ENCODE measurements around the gene GSTA5.
"Not testable (repeated sequence)": the region's sequence is repeated elsewhere in the genome, so short reads cannot be mapped to it uniquely, and the experiment has no call there.

Gene GSTA5

DNA sequence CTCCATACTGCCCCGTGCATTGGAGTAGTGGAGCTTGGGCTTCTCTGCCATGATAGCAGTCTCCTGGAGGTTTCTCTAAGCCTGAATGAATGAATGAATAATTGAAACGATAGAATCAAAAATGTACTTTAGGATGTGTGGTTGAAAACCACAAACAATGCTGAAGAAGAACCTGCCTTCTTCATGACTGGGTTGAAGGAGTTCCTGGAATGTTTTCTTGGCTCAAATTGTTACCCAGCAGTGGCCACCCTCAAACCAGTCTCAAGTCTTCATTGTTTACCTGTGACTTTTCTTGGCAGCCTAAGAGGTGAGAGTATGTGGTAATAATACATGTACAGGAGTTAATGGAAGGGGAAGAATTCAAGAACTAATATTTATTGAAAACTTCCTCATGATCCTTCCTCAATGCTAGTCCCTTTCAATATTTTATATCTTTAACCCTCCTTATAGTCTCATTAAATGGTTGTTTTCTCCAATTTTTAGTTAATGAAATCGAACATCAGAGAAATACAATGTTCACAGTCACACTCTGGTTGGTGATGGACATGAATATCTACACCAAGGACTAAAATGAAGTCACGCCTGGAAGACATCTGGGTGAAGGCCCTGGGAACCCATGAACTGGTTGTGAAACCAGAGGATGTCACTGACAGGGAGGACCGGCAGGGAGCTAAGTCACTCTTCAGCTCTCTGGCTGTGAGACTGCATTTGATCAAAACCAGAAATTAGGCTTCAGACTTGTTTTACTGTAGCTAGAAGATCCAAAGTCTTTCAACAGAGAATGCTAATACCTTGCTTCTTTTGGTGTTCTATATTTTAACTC is at the start of gene GSTA5:
Gene GSTA5, minus strand, starts transcription at position 51 of the 823 bp plus-strand sequence.
- DNase-seq = no peak

DNA sequence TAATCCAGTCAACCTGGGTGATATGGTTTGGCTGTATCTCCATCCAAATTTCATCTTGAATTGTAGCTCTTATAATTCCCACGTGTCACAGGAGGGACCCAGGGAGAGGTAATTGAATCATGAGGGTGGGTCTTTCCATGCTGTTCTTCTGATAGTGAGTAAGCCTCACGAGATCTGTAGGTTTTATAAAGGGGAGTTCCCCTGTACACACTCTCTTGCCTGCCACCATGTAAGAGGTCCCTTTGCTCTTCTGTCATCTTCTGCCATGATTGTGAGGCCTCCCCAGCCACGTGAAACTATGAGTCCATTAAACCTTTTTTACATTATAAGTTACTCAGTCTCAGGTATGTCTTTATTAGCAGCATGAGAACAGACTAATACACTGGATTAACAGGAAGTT is 49.4 kb upstream of the GSTA5 start:
- DNase-seq = no peak

DNA sequence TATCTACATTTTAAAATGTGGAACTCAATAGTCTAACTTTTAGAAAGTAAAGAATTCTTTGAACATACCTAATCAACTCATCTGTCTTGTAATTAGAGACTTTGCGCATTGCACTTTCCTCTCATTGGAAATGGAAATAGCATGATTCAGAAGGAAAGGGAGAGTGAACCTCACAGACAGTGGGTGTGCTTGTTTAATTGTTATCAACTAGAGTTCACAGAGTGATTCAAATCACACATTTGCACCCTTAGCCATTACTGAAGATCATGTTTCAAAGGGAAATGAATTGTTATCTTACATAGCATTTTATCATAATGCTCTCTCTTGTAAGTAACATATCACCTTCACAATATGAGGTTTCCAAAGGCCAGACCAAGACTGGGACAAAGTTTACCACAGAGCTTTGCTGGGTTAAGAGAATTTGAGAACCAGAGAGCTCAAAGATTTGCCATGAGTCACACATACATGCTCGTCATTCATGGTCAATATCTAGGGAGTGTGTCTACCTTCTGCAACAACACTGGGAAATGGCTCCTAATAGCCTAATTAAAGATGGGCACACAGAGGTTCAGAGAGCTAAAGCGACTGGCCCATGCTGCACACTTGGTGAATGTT is 47.4 kb upstream of the GSTA5 start:
- DNase-seq = no peak

DNA sequence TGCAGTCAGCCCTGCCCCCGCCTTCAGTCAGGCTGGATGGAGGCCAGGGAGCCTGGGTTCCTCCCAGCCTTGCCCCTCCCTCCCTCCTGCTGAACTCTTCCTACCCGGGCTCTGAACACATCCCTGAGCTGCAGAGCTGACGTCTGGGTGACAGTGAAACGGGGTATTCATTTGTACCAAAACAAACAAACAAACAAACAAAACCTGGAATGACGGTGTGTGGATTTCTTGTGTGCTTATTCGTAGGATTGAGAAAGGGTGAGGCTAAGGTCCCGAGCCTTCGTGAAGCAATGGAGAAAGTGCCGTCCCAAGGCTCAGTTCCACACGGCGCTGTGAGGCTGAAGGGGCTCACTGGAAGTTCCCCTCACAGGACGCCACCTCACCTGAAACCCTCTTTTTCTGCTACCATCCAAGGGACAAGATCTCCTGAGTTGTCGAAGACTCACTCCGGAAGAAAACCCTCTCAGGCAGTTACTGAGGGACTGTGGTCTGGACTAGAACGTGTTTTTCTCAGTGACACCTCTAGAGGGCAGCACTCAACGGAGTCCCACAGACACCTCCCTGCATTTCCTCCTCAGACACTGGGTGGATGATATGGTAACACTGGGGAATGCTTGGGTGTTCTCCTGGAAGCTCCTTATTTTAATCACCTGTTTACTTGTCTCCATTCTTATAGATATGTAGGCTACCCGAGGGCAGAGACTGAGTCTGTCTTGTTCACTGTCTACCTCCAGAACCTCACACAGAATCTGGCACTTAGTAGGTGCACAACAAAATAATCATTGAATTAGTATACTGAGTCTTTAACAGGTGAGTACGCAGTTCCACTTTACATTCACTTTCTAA is 41.6 kb upstream of the GSTA5 start:
- DNase-seq = peak; percentile 63

DNA sequence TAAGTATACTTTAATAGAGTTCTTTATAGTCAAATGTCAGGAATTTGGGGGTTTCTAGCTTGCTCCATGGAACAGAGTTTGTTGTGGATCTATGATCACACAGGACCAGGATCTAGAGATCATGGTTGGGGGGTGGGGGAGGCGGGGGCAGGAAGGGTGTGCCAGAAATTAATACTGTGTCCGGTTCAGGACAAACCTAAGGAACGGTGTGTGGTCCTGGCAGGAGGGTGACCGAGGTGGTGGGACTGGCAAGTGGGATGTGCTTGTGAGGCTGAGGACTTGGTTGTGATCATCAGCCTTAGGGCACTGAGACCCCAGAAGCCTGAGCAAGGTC is 41.0 kb upstream of the GSTA5 start:
- DNase-seq = no peak

DNA sequence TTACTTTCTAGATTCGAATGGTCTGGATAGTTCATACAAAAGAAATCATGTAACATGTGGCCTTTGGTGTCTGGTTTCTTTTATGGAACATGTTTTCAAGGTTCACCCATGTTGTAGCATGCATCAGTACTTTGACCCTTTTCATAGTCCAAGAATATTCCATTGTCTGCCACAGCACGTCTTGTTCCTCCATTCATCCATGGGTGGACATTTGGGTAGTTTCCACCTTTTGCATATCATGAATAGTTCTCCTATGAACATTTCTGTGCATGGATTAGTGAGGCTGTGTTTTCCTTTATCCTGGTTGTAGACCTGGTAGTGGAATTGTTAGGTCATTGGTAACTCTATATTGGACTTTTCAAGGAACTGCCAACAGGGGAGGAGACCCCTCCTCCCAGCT is 37.2 kb upstream of the GSTA5 start:
- DNase-seq = no peak

DNA sequence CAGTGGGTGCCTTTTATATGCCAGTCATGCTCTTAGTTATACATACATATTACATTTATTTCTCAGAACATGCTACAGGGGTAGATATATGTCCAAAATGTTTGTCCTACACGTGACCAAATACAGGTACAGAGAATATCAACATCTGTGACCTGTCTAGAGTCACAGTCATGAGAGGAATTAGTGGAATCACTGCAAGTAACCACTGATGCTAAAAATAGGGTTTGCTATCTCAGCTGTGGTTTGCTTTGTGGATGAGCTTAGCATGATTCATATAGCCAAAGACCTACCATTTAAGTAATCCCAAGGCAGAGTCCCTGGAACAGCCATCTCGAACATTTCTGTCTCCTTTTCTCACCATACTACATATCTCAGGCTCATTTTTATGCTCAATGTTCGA is 36.6 kb upstream of the GSTA5 start:
- no peak for DNase-seq

DNA sequence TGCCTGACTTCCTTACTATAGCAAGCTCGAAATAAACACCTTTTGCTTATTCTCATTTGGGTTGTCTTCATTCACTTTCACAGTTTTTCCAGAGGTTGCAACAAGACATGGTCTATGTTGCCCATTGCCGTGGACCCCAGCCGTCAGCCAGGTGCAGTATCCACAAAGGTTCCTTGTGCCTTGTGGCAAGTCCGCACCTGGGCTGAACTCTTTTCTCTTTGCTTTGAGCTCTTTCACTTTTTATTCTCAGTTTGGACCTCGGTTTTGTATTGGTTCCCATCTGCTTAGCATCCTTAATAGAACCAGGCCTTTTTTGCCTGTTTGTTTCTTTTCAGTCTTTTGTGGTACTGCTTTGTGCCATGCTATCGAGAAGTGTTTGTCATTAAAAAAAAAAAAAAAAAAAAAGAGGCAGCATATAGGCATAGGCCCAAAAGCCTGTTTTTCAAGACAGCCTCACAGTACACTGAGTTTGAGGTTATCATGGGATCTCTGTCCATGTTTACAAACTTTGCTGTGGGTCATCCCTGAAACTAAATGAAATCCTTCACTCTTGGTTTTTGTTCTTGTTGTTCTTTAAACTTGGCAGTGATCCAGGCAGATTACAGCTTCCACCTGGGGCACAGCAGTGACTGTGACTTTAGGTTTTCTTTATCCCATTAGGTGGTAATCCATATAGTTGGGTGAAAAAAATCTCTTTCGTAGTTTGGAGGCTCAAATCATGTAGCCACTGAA is 35.6 kb upstream of the GSTA5 start:
- no peak for DNase-seq

DNA sequence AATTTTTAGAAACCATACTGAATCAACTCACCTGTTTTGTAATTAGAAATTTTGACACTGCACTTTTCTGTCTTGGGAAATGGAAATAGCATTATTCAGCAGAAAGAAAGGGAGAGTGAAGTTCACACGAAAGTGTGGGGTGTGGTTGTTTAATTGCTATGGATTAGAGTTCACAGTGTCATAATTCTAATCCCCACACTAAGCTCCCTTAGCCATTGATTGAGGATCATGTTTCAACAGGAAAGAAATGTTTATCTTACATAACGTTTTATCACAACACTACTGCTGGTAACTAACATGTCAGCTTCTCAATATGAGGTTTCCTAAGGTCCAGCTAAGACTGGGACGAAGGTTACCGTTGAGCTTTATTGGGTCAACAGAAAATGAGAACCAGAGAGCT is 31.4 kb upstream of the GSTA5 start:
- DNase-seq = no peak

DNA sequence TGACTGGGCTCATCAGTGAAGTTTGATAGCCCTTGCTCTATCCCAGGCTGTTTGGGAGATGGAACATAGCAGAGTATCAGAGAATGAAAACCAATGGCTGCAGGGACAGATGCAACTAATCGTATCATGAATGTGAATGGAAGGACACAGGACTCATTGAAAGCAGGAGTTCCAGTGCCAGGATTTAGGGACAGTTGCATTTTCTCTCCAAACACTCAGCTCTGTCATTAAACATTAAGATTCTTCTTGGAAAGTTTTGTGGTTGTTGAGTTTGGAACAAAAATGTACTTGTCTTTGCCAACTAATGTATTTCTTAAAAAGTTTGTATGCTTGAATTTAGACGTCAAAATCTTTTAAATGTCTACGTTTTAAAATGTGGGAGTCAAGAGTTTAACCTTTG is 31.0 kb upstream of the GSTA5 start:
- no peak for DNase-seq

DNA sequence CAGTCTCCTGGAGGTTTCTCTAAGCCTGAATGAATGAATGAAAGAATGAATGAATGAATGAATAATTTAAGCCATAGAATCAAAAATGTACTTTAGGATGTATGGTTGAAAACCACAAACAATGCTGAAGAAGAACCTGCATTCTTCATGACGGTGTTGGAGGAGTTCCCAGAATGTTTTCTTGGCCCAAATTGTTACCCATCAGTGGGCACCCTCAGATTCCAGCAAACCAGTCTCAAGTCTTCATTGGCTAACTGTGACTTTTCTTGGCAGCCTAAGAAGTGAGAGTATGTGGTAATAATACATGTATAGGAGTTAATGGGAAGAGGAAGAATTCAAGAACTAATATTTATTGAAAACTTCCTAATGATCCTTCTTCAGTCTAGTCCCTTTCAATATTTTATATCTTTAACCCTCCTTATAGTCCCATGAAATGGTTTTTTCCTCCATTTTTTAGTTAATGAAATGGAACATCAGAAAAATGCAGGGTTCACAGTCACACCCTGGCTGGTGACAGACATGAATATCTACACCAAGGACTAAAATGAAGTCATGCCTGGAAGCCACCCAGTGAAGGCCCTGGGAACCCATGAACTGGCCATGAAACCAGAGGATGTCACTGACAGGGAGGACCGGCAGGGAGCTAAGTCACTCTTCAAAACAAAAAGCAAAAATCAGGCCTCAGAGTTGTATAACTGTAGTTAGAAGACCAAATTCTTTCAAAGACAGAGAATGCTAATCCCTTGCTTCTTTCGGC is 29.9 kb upstream of the GSTA5 start:
- not testable (repeated sequence) for DNase-seq

DNA sequence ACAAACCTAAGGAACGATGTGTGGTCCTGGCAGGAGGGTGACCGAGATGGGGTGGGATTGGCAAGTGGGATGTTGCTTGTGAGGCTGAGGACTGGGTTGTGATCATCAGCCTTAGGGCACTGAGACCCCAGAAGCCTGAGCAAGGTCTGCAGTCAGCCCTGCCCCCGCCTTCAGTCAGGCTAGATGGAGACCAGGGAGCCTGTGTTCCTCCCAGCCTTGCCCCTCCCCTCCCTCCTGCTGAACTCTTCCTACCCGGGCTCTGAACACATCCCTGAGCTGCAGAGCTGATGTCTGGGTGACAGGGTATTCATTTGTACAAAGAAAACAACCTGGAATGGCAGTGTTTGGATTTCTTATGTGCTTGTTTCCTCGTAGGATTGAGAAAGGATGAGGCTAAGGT is 28.3 kb upstream of the GSTA5 start:
- DNase-seq = not testable (repeated sequence)

DNA sequence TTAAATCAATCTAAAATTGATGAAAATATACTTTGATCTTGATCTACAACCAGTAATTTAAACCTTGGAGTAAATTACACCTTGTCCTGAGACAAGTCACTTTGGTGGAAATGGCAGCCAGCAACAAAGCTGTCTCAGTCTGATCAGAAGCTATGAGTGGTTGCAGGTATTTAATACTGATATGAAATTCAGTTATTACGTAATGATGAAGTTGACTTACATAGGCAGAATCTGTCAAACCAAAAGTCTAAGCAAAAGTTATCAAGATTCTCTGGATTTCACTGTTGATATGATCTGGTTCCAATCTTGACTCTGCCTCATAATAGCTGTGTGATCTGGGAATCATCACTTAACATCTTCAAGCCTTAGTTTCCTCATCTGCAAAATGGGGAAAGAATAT is 27.6 kb upstream of the GSTA5 start:
- DNase-seq = no peak

DNA sequence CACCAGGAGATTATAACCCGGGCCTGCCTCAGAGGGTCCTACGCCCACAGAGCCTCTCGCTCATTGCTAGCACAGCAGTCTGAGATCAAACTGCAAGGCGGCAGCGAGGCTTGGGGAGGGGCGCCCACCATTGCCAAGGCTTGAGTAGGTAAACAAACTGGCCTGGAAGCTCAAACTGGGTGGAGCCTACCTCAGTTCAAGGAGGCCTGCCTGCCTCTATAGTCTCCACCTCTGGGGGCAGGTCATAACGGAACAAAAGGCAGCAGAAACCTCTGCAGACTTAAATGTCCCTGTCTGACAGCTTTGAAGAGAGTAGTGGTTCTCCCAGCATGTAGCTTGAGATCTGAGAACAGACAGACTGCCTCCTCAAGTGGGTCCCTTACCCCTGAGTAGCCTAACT is 20.5 kb upstream of the GSTA5 start:
- not testable (repeated sequence) for DNase-seq

DNA sequence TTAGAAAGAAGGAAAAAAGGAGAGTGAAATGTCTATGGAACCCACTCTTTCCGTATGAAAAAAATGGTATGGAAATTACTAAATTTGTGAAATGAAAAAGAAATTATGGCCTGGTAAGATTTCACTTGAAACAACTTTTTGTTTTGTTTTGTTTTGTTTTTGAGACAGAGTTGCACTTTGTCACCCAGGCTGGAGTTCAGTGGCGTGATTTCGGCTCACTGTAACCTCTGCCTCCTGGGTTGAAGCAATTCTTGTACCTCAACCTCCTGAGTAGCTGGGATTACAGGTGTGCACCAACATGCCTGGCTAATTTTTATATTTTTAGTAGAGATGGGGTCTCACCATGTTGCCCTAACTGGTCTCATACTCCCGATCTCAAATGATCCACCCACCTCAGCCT is 17.8 kb upstream of the GSTA5 start:
- DNase-seq = no peak

DNA sequence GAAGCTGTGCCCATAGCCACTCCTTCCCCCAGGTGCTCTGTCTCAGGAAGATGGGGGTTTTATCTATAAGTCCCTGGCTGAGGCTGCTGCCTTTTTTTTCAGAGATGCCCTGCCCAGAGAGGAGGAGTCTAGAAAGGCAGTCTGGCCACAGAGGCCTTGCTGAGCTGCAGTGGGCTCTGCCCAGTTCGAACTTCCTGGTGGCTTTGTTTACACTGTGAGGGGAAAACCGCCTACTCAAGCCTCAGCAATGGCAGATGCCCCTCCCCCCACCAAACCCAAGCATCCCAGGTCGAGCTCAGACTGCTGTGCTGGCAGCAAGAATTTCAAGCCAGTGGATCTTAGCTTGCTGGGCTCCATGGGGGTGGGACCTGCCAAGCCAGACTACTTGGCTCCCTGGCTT is 15.5 kb upstream of the GSTA5 start:
- not testable (repeated sequence) for DNase-seq

DNA sequence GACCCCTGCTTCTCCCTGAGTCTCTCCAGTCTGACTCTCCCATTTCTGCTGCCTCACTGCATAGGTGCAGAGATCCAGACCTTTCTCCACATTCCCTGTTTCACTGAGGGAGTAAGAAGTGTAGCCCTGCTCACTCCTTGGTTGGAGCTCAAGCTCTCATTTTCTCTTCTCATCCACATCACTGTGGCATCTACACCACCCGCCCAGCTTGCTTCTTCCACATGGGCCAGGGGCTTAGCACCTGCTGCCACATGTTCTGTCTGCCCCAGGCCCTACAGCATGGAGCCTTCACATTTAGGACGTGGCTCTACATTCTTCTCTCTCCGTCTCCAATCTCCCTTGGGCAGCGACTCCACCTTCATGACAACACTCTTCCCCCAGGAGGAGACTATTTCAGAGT is 8.5 kb upstream of the GSTA5 start:
- no peak for DNase-seq

DNA sequence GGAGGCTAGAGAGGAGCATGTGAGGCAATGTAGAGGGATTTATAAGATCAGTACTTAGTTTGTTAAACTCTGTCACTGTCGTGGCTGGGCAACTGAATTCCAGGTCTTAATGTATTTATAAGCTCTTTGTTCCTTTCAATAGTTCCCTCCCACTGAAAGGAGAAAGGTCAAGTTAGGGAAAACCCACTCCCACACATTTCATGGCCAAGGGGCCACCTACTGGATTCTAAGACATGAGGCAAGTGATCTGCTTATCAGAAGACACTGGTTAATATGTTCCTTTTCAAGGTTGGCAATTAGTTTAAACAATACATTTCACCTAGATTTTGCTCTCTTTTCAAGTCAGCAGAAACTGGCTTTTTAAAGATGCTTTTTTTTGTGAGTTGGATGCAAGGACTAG is 5.4 kb upstream of the GSTA5 start:
- DNase-seq = no peak

DNA sequence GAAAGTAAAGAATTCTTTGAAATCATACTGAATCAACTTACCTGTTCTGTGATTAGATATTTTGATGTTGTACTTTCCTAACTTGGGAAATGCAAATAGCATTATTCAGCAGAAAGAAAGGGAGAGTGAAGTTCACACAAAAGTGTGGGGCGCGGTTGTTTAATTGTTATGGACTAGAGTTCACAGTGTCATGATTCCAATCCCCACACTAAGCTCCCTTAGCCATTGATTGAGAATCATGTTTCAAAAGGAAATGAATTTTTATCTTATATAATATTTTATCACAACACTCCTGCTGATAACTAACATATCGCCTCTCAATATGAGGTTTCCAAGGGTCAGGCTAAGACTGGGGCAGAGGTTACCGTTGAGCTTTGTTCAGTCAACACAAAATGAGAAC is 3.0 kb upstream of the GSTA5 start:
- DNase-seq = no peak

DNA sequence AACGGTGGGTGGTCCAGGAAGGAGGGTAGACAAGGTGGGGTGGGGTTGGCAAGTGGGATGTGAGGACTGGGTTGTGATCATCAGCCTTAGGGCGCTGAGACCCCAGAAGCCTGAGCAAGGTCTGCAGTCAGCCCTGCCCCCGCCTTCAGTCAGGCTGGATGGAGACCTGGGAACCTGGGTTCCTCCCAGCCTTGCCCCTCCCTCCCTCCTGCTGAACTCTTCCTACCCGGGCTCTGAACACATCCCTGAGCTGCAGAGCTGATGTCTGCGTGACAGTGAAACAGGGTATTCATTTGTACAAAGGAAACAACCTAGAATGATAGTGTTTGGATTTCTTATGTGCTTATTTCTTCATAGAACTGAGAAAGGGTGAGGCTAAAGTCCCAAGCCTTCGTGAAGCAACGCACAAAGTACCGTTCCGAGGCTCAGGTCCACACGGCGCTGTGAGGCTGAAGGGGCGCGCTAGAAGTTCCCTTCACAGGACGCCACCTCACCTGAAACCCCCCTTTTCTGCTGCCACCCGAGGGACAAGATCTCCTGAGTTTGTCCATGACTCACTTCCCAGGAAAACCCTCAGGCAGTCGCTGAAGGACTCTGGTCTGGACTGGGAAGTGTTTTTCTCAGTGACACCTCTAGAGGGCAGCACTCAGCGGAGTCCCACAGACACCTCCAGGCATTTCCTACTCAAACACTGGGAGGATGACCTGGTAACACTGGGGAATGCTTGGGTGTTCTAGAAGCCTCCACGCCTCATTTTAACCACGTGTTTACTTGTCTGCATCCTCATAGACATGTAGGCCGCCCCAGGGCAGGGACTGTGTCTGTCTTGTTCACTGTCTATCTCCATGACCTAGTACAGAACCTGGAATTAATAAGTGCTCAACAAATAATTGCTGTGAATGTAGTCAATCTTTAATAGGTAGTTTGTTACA is 1.2 kb downstream of the GSTA5 start:
- DNase-seq = peak; percentile 33

DNA sequence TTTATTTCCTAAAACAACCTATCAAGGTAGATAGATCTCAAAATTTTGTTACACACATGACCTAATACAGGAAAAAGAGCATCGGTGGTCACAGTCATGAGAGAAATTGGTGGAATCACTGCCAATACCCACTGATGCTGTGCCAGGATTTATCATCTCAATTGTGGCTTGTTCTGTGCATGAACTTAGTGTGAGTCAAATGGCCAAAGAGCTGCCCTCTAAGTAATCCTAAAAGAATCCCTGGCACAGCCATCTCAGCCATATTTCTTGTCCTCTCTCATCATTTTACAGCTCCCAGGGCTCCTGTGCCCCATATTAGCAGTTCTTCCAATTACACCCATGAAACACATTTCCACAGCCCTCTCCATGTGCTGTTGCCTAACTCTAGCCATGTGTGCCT is 6.1 kb downstream of the GSTA5 start:
- DNase-seq = no peak
